Activated T-cell treated with anti-CD3 and anti-CD28 coated beads, Interleukin-2, amount 50 U/mL, for 24 hours (primary cell): ENCODE measurements around the gene IRF3.

Source experiments
- DNase-seq: peaks from one replicate; pipeline ENCODE4 v3.0.0-alpha.2; 2020
- H3K27ac Mint-ChIP-seq: 2 replicates; pipeline ENCODE4 v1.8.0; 2020; ENCODE audit warnings: mild to moderate bottlenecking, mixed read lengths
- H3K27me3 Mint-ChIP-seq: 2 replicates; pipeline ENCODE4 v1.8.0; 2020; ENCODE audit warnings: mixed read lengths
- H3K36me3 Mint-ChIP-seq: 2 replicates; pipeline ENCODE4 v1.8.0; 2020; ENCODE audit warnings: low read depth, mixed read lengths
- H3K4me1 Mint-ChIP-seq: 2 replicates; pipeline ENCODE4 v1.8.0; 2020; ENCODE audit warnings: low read depth, mixed read lengths
- H3K4me3 Mint-ChIP-seq: 2 replicates; pipeline ENCODE4 v1.8.0; 2020; ENCODE audit warnings: mild to moderate bottlenecking, moderate library complexity, mixed read lengths
- H3K9me3 Mint-ChIP-seq: 2 replicates; pipeline ENCODE4 v1.8.0; 2020; ENCODE audit warnings: mixed read lengths

The IRF3 gene

DNA sequence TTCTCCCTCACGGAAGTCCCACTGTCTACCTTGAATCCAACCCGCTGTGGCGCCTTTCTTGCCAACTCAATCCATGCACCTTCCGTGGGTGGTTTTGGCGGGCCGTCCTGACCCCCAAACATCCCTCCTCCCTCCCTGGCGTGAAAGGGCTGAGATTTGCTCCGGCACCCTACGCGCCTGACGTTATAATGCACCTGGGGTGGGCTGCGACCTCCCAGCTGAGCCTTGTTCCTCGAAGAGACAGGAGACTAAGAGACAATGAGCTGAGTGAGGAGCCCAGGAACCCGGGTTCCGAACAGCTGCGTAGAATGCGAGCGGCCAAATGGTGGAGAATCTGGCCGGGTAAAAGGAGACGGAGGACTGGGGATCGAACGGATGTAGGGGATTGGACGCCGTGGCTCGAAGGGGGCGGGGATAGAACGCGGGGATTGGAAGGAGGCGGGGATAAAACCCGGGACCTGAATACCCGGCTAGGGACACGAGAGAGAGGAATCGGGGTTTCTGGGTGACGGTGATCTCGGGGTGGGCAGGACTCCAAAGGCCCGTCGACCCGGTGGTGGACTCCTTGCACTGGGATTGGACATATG lies 25.1 kb upstream of the IRF3 start, which contains the start of gene CPT1C:
TSS of gene CPT1C (plus strand) at position 461 of the 587 bp plus-strand sequence. CDS start 1,137 bp downstream, outside the sequence.
- peak; percentile 74 for DNase-seq
- peaks cover 33% of the 10 kb centered on the region for H3K4me1 Mint-ChIP-seq
- peak within 1 kb of the TSS; percentile 62 for H3K4me3 Mint-ChIP-seq
- no peaks in the 10 kb centered on the region for H3K9me3 Mint-ChIP-seq
- H3K36me3 Mint-ChIP-seq, result peaks cover 40% of the 10 kb centered on the region
- H3K27me3 Mint-ChIP-seq, result peaks cover 16% of the 10 kb centered on the region
- H3K27ac Mint-ChIP-seq, result peak within 1 kb of the TSS; percentile 73

GRCh38 chr19:49690079-49690655 lies 24.5 kb upstream of the IRF3 start:
- DNase-seq, result no peak
- no peaks in the 10 kb centered on the region for H3K9me3 Mint-ChIP-seq
- H3K27ac Mint-ChIP-seq, result peak overlapping the region; percentile 73
- H3K4me1 Mint-ChIP-seq, result peaks cover 37% of the 10 kb centered on the region
- peaks cover 46% of the 10 kb centered on the region for H3K36me3 Mint-ChIP-seq
- peaks cover 16% of the 10 kb centered on the region for H3K27me3 Mint-ChIP-seq
- H3K4me3 Mint-ChIP-seq, result peak overlapping the region; percentile 62

DNA sequence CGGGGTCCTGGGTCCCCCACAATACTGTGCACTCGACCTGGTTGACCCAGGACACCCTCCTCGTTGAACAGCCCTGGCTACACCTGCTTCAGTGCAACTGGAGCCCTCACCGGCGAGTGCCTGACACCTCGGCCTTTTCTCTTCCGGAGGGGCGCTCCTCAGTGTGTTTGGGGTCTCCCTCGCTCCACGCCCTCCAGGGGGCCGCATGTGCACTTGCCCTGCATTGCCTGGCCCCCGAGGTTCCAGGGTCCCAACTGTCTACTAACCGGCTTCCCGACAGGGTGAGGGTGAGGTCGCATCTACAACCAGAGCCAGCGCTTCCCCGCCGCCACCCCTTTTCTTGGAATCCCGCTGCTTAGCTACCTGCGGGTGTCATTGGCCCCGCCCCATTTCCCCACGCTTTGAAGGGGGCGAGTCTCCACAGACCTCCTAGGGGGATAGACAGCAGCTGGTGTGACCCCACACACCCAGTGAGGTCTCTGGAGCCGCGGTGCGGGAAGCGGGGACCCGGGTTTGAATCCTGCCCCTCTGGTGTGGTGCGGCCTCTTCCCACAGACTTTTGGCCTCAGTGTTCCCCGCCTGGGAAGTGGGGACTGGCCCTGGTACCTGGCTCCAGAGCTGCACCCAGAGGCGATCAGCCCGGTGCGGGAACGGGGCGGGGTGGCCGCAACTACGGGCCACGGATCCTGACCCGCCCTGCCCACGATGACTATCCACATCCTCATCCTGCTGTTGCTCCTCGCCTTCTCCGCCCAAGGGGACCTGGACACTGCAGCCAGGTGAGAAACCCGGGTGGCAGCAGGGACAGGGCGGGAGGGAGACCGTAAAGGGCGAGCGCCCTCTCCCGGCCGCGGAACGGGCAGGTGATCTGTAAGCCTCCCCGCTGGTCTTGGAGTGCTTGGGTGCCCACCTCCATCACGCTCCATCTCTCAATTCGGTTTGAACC lies 23.7 kb upstream of the IRF3 start, which contains the start of gene ADM5:
TSS of gene ADM5 (plus strand) at position 462 of the 946 bp plus-strand sequence. CDS start at position 706, 244 bp downstream.
- H3K4me3 Mint-ChIP-seq, result peak within 1 kb of the TSS; percentile 62
- peaks cover 53% of the 10 kb centered on the region for H3K36me3 Mint-ChIP-seq
- no peaks in the 10 kb centered on the region for H3K9me3 Mint-ChIP-seq
- peak within 1 kb of the TSS; percentile 73 for H3K27ac Mint-ChIP-seq
- H3K27me3 Mint-ChIP-seq, result peaks cover 16% of the 10 kb centered on the region
- H3K4me1 Mint-ChIP-seq, result peaks cover 37% of the 10 kb centered on the region
- peak; percentile 69 for DNase-seq

GRCh38 chr19:49688531-49689132 lies 23.0 kb upstream of the IRF3 start:
- Mint-ChIP-seq H3K9me3 (no peaks in the 10 kb centered on the region), H3K4me3 (no peak overlapping the region), H3K27ac (peak overlapping the region; percentile 2), H3K4me1 (peaks cover 40% of the 10 kb centered on the region), H3K36me3 (peaks cover 60% of the 10 kb centered on the region), H3K27me3 (peaks cover 16% of the 10 kb centered on the region)
- no peak for DNase-seq

- H3K4me3 Mint-ChIP-seq, result no peak overlapping the region
- H3K27me3 Mint-ChIP-seq, result peaks cover 16% of the 10 kb centered on the region
- no peak for DNase-seq
- H3K36me3 Mint-ChIP-seq, result peaks cover 69% of the 10 kb centered on the region
- no peaks in the 10 kb centered on the region for H3K9me3 Mint-ChIP-seq
- H3K4me1 Mint-ChIP-seq, result peaks cover 41% of the 10 kb centered on the region
- peak overlapping the region; percentile 66 for H3K27ac Mint-ChIP-seq
These were observed 22.1 kb upstream of the IRF3 start for GRCh38 chr19:49687566-49688316.

DNA sequence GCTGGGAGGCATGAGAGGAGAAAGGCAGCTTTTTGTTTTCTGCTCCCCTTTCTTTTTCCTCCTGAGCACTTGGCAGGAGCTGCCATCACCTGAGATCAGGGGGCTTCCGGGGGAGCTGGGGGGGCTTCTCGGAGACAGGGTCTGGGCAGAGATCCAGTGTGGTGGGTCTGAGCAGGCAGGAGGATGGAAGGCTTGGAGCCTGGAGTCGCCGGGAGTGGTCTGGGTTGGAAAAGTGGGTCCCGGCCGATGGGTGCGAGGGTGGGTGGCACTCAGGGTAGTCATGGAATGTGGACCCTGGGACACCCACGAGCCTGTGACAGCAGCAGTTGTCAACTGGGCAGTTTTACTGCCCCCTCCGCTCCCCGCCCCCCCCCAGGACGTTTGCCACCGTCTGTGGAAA lies 21.5 kb upstream of the IRF3 start:
- Mint-ChIP-seq H3K4me1 (peaks cover 46% of the 10 kb centered on the region), H3K27ac (no peak overlapping the region), H3K4me3 (no peak overlapping the region), H3K27me3 (peaks cover 11% of the 10 kb centered on the region), H3K9me3 (no peaks in the 10 kb centered on the region), H3K36me3 (peaks cover 74% of the 10 kb centered on the region)
- DNase-seq, result no peak

DNA sequence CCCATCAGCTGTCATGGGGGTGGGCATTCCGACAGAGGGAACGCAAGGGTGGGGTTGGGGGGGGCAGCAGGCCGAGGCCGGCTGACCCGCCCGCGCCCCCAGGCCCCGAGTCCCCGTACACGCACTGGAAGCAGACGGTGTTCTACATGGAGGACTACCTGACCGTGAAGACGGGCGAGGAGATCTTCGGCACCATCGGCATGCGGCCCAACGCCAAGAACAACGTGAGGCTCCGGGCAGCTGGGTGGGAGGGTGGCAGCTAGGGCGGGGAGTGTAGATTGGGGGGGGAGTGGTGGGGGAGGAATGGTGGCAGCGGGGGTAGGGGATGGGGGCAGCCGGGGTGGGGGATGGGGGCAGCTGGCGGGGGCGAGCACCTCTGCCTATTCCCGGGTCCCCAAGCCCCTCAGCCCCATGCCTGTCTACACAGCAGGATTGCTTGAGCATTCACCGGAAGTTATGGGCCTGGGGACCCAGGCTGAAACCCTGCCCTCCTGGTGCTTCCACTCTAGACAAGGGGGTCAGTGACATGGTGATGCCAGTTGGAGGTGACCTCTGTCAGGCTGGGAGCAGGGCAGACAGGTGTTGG lies 20.9 kb upstream of the IRF3 start:
- no peaks in the 10 kb centered on the region for H3K9me3 Mint-ChIP-seq

DNA sequence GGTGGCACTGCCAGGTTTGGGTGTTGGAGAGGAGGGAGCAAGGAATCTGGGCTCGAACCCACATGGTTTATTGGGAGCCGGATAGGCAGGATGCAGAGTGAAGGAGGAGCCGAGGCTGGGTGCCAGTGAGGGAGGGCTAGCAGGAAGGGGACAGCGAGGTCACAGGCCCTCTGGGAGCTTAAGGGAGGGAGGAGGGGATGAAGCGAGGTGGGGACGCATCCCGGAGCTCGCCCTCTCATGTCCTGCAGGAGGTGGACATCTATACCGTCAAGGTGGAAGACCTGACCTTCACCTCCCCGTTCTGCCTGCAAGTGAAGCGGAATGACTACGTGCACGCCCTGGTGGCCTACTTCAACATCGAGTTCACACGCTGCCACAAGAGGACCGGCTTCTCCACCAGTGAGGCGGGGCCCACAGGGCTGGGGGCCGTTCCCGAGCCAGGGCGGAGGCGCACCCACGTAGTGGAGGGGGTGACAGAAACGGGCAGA lies 20.2 kb upstream of the IRF3 start:
- no peak for DNase-seq
- peaks cover 85% of the 10 kb centered on the region for H3K36me3 Mint-ChIP-seq
- H3K27me3 Mint-ChIP-seq, result peaks cover 7% of the 10 kb centered on the region
- no peak overlapping the region for H3K4me3 Mint-ChIP-seq
- no peak overlapping the region for H3K27ac Mint-ChIP-seq
- H3K9me3 Mint-ChIP-seq, result no peaks in the 10 kb centered on the region
- peaks cover 48% of the 10 kb centered on the region for H3K4me1 Mint-ChIP-seq

More for the DNA sequence above, 20.9 kb upstream of the IRF3 start:
- H3K4me1 Mint-ChIP-seq, result peaks cover 51% of the 10 kb centered on the region
- DNase-seq, result no peak
- peaks cover 9% of the 10 kb centered on the region for H3K27me3 Mint-ChIP-seq
- H3K27ac Mint-ChIP-seq, result no peak overlapping the region
- peaks cover 79% of the 10 kb centered on the region for H3K36me3 Mint-ChIP-seq
- H3K4me3 Mint-ChIP-seq, result no peak overlapping the region

DNA sequence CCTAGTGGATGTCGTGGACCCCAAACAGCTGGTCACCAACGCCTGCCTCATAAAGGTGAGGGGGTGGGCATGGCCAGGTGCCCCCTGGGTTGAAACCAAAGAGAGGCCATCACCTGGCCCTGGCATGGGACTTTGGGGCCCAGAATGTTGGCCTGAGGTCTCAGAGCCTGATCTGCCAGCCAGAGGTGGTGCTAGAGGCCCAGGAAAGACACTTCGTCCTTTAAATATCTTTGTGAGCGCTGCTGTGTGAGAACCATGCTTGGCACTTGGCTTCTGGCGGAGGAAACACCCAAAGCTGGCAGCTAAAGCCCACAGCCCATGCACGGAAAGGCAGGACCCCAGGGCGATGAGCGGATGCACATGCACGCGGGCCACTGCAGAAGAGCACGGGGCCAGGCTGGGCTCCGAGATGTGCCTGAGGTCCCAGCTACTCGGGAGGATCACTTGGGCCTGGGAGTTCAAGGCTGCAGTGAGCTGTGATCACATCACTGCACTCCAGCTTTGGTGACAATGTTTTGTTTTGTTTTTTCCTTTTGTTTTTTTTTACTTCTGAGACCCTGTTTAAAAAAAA lies 19.4 kb upstream of the IRF3 start:
- Mint-ChIP-seq H3K4me3 (no peak overlapping the region), H3K36me3 (peaks cover 87% of the 10 kb centered on the region), H3K27me3 (no peaks in the 10 kb centered on the region), H3K9me3 (no peaks in the 10 kb centered on the region), H3K4me1 (peaks cover 49% of the 10 kb centered on the region), H3K27ac (no peak overlapping the region)
- DNase-seq, result no peak

GRCh38 chr19:49684251-49684982 lies 18.8 kb upstream of the IRF3 start:
- Mint-ChIP-seq H3K36me3 (peaks cover 90% of the 10 kb centered on the region), H3K27me3 (no peaks in the 10 kb centered on the region), H3K27ac (peak overlapping the region; percentile 68), H3K9me3 (no peaks in the 10 kb centered on the region), H3K4me1 (peaks cover 51% of the 10 kb centered on the region), H3K4me3 (no peak overlapping the region)
- no peak for DNase-seq

DNA sequence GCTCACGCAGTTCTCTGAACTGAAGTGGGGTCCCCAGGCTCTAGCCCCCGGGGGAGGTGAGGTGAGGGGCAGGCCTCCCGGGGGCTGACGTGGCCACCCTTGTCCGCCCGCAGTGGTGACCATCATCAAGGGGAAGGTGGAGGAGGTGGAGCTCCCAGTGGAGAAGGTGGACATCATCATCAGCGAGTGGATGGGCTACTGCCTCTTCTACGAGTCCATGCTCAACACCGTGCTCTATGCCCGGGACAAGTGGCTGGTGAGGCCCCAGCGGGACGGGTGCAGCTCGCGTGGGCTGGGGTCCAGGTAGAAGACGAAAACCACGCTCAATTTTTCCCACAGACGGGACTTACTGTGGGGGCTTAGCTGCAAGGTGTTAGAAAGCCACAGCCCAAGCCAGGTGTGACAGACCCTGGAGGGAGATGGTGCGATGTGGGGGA lies 18.2 kb upstream of the IRF3 start:
- Mint-ChIP-seq H3K27me3 (no peaks in the 10 kb centered on the region), H3K4me3 (no peak overlapping the region), H3K27ac (peak overlapping the region; percentile 68), H3K9me3 (no peaks in the 10 kb centered on the region), H3K36me3 (peaks cover 86% of the 10 kb centered on the region), H3K4me1 (peaks cover 50% of the 10 kb centered on the region)
- no peak for DNase-seq

- H3K27me3 Mint-ChIP-seq, result no peaks in the 10 kb centered on the region
These were observed 16.6 kb upstream of the IRF3 start for GRCh38 chr19:49682274-49682673.

More at GRCh38 chr19:49682274-49682673, 16.6 kb upstream of the IRF3 start:
- no peaks in the 10 kb centered on the region for H3K9me3 Mint-ChIP-seq
- H3K4me1 Mint-ChIP-seq, result peaks cover 46% of the 10 kb centered on the region
- H3K36me3 Mint-ChIP-seq, result peaks cover 82% of the 10 kb centered on the region
- H3K27ac Mint-ChIP-seq, result peak overlapping the region; percentile 50
- no peak overlapping the region for H3K4me3 Mint-ChIP-seq
- DNase-seq, result no peak
